HG02884 (cell line): ENCODE results near the gene CUL1.

ENCODE experiments used
- ATAC-seq: cut with Tn5 transposase; IDR thresholded peaks from one replicate; pipeline ENCODE4 v1.9.1; 2021; ENCODE audit warnings: mild to moderate bottlenecking, moderate library complexity; ENCODE audit not compliant: unreplicated experiment

Gene CUL1

DNA sequence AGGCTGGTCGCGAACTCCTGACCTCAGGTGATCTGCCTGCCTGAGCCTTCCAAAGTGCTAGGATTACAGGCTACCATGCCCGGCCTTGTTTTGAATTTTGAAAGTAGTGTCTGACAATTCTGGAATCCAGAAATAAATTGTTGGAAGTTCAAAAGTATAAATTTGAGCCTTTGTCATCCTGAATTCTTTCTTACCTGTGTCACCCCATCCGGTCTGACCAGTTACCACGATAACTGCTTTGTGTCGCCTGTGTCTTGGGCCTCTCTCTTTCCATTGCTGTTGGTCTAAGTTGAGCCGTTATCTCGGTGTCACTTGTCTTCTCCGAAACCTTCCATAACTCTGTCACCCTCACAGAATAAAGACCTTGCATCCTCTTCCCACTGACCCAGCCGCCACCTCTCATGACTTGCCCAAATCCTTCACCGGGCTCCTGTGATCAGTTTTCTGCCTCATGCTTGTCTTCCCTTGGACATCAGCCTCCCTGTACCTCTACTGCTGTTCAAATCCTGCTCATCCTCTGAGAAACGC lies 18.6 kb downstream of the CUL1 start:
- ATAC-seq: no peak

DNA sequence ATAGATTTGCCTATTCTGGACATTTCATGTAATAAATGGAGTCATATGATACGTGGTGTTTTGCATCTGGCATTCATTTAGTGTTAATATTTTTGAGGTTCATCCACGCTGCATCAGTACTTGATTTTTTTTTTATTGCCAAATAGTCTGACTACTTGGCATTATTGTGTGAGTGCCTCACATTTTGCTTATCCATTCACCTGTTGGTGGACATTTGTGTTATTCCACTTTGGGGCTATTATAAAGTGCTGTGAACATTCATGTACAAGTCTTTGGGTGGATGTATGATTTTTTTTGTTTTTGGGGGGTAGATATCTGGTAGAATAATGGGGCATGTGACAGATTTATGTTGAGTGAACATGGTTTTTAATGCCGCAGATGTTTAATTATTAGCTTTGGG lies 19.7 kb downstream of the CUL1 start:
- ATAC-seq: no peak

DNA sequence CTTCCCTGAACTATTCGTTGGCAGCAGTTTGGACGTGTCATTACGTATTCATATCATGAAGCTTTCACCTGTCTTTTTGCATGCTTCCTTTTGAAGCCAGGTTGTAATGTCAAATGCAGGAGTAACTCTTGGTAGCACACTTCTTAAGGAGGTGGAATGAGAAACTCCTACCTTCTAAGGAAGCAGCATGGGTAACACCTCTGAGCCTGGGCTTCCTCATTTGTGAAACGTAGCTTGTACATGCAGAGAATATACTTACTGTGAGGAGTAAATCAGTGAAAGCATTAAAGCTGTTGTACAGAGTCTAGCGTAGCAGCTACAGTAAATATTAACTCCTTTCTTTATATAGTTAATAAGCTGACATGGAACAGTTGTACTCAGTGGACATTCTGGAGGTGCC lies 21.1 kb downstream of the CUL1 start:
- no peak for ATAC-seq

DNA sequence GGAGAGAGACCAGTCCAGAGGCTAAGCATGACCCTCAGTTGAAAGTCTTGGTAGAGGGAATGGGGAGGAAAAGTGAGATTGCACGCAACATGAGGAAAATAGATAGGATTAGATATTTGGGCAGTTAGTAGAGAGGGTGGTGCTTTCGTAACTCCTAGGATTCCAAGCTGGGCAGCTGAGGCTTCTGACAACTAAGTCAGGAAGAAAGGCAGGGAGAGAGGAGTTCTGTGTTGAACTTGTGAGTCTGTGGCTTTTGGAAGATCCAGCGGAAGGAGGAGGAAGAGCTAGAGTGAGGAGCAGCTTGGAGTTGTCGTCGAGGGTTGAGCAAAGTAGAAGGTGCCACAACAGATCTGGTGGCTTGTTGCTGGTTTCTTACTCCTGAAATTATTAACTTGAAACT lies 21.8 kb downstream of the CUL1 start:
- ATAC-seq: no peak

DNA sequence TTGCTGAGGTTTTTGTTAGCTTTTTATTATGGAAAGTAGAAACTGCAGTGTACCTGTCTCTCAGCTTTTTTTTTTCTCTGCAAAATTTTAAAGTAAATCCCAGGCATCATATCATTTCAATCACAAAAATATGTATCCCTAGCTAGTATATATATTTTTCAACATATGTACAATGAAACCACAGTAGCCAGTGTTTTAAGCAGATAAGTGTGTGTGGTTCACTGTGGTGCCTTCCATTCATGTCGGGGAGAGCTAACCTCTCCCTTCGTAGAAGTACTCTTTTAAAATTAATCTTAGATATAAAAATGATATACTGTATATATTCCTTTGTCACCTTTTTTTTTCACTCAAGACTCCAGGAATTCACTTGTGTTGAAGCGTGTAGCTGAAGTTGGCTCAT lies 22.7 kb downstream of the CUL1 start:
- ATAC-seq: no peak

DNA sequence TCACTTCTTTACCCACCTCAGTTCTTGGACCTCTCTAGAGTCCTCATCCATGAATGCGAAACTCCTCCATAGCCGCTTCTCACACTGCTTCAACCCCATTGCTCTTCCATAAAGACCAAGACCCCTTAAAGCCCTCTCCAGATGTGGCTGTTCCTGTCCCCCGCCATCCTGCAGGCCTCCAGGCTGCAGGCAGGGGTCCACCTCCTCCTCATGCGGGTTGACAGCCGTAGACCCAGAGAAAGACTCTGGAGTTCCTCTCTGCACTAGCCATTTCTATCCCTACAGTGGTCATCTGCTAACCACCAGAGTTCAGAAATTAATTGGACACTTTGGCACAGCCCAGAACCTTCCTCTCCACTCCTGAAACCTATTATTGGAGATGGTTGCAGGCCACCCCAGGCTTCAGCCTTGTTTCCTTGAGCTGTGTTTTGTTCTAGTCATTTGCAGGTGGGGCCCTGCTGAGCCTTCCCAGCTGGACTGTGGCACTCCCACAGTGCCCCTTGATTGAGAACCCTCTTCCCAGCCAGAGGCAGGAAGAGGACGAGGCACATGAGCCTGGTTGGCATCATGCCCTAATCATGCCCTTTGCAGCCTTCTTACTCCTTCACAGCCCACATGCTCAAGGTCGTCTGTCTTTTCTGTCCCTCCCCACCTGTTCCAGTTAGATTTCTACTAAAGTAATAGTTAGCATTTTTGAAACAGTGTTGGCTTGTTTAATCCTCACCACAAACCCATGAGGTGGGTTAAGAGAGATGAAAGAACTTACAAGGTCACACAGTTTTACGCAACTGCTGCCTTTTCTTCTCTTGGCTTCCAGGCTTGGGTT lies 23.9 kb downstream of the CUL1 start:
- ATAC-seq: no peak

DNA sequence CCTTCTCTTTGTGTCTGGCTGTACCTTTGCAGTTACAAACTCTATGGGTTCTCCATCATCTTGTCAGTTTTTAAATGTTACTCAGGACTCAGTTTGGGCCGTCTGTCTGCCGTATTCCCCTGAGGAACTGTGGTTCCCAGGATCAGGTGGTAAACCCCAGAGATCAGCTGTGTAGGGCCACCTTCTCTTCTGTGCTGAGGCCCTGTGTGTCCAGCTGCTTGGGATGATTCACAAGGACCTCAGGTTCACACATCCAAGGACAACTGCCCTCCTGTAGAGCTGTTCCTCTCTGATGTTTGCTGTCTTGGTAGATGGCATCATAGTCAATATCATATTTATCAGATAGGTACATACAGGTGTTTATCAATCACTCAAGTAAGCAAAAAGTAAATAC lies 24.5 kb downstream of the CUL1 start:
- ATAC-seq: no peak

DNA sequence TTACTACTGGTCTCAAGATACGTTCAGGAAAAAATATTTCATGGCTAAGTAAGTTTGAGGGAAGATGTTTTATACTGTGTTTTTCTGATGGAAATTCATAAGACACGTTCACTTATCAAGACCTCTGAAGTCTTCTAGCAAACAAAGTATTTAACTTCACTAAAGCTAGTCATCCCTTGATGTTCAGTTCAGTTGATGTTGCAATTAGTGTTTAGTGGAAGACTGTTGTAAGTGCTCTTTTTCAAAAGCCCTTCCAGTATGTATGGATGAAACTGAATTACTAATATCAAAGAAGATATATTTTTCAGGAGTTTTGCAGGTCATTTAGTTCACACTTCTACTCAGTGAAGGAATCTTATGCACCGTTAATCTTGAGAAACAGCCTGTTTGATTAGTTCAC lies 25.1 kb downstream of the CUL1 start:
- no peak for ATAC-seq

DNA sequence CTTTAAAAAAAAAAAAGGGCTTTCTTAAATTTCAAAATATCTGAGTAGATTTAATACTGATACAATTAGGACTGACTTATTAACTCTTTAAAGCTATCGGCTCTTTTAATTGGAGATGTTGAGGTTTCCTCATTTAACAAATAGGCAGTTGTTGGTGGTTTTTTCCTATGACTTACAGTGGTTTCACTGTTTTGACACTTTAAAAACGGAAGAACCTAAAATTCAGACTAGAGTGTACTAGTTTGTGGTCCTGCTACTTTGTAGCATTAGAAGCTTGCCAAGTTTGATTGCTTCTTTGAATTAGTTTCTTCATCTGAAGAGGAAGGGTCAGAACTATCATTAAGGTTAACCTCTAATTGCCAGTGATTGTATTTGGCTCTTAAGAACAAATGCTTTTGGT lies 27.7 kb downstream of the CUL1 start:
- no peak for ATAC-seq

DNA sequence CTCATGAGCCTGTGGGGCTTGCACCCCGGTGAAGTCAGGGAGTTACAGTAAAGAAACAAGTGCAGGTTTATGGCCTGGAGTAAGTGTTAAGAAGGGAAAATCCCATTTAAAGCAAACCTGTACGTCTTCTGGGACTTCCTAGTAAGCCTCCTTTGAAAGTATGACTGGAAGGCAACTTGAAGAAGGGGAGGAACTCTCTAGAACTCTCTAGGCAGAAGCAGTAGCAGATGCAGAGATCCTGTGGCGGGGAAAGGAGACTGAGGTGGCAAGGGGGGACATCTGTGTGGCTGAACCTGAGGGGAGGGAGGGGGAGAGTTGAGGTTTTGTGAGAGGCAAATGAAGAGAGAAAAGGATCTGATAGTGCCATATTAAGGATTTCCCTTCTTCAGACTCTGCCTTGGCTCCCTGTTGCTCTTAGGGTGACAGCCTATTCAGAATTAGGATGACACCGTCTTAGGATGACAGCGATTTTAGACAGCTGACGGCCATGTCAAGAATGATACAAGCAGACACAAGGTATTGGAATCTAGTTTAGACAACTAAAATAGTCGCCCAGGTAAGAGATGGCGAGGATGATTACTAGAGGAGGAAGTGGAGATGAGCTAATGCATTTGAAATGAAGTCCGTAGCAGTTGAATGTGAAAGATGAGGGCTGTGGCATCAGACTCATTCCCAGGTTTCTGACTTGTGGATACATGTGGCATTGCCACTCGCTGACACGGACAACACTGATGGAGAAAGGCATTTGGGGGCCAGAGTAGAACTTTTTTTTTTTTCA lies 29.0 kb downstream of the CUL1 start:
- ATAC-seq: no peak

DNA sequence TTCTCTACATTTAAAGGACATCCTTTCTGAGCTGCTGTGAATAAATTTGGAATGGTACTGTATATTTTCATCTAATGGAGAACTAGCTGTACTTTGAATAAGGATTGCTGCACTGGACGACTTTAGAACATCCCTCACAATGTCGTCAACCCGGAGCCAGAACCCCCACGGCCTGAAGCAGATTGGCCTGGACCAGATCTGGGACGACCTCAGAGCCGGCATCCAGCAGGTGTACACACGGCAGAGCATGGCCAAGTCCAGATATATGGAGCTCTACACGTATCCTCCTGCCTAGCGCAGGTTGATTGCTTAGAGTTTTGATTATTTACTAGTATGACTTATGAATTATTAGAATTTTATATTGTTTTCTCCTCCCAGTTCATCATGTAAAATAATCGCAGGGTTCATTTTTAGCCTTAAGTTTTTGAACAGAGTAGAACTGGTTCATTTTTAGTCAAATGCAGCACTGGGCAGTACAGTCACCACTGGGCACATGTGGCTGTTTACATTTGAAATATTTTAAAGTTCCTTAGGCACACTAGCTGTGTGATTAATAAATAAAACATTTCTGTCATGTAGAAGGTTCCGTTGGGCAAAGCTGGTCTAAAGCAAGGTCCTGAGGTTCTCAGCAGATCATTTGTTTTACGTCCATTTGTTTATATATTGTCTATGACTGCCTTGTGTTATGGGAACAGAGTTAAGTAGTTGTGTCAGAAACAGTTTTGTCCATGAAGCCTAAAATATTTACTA lies 31.5 kb downstream of the CUL1 start:
- ATAC-seq: no peak

DNA sequence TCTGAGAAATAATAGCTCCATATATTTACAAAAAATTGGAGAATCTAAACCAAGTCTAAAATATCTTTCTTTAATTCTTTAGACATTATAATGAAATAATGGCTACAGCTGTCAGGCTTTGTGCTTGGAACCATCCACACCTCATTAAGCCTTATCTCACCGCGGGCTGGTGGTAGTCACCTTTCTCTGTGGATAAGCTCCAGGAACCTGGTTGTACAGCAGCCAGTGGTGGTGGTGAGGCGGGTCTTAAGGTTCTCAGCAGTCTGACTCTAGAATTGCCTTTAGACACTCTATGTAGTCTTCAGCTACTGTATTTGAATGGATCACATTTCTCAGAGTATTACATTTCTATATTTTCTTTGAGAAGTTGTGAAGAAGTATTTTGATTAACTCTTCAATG lies 34.2 kb downstream of the CUL1 start:
- no peak for ATAC-seq

DNA sequence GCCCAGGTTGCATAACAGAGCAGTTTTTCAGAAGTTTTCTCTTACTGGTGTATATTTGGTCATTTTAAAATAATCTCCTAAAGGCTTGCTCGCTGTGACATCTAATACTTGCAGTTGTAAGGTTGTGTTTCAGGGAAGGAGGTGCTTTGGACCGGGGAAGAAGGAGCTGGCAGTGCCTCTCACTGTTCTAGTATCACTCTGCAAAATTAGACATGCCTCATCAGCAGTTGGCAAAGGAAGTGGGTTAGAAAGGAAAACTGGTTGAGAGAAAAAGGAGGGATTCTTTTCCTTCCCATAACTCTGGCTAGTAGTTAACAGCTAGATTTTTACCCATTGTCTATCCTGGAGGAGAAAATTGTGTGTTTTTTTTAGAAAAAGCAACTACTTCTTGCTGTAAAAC lies 34.8 kb downstream of the CUL1 start:
- ATAC-seq: no peak

DNA sequence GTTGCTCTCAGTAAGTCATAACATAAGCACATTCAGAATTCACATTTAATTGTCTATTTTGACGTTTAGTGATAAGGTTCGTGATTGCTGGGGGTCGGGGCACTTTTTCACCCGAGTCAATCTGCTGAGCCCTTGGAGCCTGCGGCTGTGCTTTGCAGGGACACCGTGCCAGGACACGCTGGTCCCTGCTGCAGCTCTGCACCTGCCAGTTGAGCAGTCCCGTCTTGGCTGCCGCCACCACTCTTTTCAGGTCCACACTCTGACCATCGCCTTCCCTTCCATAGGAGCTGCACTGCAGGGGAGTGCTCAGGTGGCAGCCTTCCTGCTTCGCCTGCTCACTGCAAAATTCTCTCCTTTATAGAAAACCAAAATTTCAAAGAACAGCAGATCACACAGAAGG lies 36.4 kb downstream of the CUL1 start:
- ATAC-seq: no peak

DNA sequence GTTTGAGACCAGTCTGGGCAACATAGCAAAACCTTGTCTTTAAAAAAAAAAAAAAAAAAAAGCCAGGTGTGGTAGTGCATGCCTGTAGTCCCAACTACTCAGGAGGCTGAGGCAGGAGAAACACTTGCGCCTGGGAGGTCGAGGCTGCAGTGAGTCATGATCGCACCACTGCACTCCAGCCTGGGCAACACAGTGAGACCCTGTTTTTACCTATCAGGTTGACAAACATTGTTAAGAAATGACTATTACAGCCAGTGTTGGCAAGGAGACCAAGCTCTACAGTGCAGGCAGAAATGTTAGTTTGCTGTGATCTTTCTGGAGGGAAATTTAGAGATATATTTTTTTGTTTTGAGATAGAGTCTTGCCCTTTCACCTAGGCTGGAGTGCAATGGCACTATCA lies 37.3 kb downstream of the CUL1 start:
- ATAC-seq: no peak

DNA sequence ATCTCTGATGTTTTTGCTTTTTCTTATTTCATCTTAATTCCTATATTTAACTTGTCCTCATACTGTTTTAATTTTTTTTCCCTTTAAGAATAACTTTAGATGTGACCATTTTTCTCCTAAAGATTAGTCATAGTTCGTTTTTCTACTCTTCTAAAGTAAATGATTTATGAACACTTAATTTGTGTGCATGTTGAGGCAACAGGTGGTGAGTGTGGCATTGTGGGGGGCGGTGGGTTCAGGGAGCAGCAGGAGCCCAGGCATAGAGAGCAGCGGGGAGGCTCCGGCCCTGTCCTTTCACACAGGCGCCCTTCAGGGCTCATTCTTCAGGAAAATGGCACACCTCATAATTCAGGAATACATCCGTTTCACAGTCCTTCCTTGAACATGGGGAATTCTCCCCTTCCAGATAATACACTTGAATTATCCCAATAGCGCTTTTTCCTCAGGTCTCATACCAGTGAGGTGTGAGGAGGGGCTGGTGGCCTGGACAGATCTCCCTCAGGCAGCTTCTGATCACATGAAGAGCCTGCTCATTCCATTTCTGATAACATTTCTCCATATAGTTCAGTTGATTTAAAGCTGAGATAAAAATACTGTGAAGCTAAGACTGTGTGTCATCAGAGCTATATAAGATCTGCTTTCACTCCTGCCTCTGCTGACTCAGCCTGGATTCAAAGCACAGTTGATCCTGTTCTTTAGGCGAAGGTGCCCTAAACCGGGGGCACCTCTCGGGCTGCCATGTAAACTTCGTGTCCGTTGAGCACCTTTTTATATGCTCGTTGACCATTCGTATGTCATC lies 40.2 kb downstream of the CUL1 start:
- no peak for ATAC-seq

DNA sequence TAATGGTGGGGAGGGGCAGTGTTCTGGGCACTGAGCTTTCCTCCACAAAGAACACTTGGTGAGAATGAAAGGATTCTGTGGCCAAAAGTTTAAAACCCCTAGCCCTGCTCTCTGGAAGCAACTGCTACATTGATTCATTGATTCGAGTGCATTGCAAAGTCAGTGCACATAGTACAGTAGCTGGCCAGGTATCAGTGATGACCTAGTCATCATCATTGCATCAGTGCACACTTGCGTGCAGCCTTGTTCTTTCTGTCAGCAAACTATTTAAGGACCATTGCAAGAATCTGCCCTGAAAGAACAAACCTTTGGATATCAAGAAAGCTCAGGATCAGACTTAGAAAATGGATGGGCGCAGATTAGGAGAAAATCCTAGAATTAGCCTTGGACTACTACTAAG lies 47.4 kb downstream of the CUL1 start:
- no peak for ATAC-seq

DNA sequence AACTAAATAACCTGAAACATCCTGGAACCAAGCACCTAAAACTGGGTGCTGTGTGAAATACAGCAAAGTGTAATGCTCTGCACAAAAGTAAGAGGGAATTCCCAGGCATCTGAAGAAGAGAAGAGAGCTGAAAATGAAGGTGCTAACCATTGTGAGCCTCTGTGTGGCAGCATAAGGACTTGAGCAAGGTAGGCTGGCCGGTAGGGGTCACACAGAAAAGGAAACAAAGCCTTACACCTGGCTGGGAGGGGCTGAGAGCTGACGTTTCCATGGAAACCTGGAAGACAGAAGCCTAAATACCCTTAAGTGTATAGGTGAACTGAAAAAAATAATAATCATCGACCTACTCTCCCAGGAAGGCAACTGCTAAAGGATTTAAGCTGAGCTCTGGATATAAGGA lies 48.6 kb downstream of the CUL1 start:
- no peak for ATAC-seq

DNA sequence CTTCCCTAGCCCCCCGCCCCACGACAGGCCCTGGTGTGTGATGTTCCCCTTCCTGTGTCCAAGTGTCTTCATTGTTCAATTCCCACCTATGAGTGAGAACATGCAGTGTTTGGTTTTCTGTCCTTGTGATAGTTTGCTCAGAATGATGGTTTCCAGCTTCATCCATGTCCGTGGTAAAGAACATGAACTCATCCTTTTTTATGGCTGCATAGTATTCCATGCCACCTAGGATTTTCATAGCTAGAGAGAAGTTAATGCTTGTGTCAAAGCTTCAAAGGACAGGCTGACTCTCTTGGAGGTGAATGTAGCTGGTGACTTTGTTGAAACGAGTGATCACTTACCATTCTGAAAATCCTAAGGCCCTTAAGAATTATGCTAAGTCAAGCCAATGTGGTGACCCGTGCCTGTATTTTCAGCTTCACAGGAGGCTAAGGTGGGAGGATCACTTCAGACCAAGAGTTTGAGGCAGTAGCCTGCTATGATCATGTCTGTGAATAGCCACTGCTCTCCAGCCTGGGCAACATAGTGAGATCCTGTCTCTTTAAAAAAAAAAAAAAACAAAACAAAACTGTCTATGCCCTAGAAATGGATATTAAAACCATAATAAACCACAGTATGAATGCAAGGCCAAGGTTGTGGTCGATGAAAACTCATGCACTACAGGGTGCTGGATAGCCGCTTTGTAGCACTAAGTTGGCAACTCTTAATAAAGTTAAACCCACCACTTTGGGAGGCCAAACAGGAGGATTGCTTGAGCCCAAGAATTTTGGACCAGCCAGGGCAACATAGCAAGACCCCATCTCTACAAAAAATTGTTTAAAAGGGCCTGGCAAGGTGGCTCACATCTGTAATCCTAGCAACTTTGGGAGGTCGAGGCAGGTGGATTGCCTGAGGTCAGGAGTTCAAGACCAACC lies 52.0 kb downstream of the CUL1 start:
- ATAC-seq: no peak

DNA sequence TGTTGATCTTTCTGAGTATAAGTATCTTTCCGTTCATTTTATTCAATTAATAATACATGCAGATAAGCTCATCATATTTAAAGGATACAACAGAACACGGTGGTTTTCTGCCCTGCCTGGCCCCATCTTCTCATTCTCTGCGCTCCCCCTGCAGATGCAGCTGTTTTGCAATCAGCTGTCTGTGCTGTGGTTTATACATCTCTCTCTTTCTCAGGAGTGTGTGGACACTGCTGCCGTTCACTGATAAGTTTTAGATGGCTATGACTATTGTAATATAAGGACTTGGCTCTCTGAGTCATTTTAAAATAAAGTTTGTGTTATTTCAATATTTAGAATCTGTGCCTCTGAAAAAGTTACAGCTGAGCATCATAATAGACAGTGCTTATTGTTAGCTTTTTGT lies 54.5 kb downstream of the CUL1 start:
- ATAC-seq: no peak
